CD4-positive, alpha-beta T cell treated with Interleukin-17A for 4 hours (primary cell): ENCODE data around the gene APOLD1.
"Not testable (repeated sequence)": the region's sequence is repeated elsewhere in the genome, so short reads cannot be mapped to it uniquely, and the experiment has no call there.

Source experiments
- DNase-seq: peaks from one replicate; pipeline ENCODE4 v3.0.0-alpha.2; 2020; ENCODE audit warnings: mixed read lengths

APOLD1 gene

GRCh38 chr12:12784911-12785814 is at the start of gene APOLD1:
Gene APOLD1, plus strand, starts transcription at chr12:12785659. Its CDS starts 33 bp downstream, at chr12:12785692.
- no peak for DNase-seq

- peak; percentile 61 for DNase-seq
Measured at GRCh38 chr12:12736759-12737676, 48.4 kb upstream of the APOLD1 start.

- DNase-seq: not testable (repeated sequence)
Measured at GRCh38 chr12:12738152-12738551, 47.3 kb upstream of the APOLD1 start.

GRCh38 chr12:12741660-12742059 is 43.8 kb upstream of the APOLD1 start:
- no peak for DNase-seq

- DNase-seq: no peak
Measured at GRCh38 chr12:12744546-12745305, 40.7 kb upstream of the APOLD1 start.

GRCh38 chr12:12745576-12746211 is 39.8 kb upstream of the APOLD1 start:
- DNase-seq: no peak

- no peak for DNase-seq
Measured at GRCh38 chr12:12747278-12747677, 38.2 kb upstream of the APOLD1 start.

GRCh38 chr12:12748044-12748443 is 37.4 kb upstream of the APOLD1 start:
- DNase-seq: no peak

- DNase-seq: no peak
Measured at GRCh38 chr12:12749433-12749832, 36.0 kb upstream of the APOLD1 start.

GRCh38 chr12:12755923-12756322 is 29.5 kb upstream of the APOLD1 start:
- no peak for DNase-seq

- no peak for DNase-seq
Measured at GRCh38 chr12:12757121-12757520, 28.3 kb upstream of the APOLD1 start.

- no peak for DNase-seq
Measured at GRCh38 chr12:12759234-12759915, 26.1 kb upstream of the APOLD1 start.

- DNase-seq: no peak
Measured at GRCh38 chr12:12764824-12765223, 20.6 kb upstream of the APOLD1 start.

GRCh38 chr12:12770262-12770661 is 15.2 kb upstream of the APOLD1 start:
- DNase-seq: no peak

GRCh38 chr12:12774791-12775190 is 10.7 kb upstream of the APOLD1 start:
- no peak for DNase-seq

GRCh38 chr12:12776261-12776660 is 9.2 kb upstream of the APOLD1 start:
- no peak for DNase-seq

GRCh38 chr12:12777092-12777491 is 8.4 kb upstream of the APOLD1 start:
- DNase-seq: no peak

- DNase-seq: no peak
Measured at GRCh38 chr12:12779007-12779406, 6.5 kb upstream of the APOLD1 start.

GRCh38 chr12:12779529-12779928 is 5.9 kb upstream of the APOLD1 start:
- DNase-seq: no peak

GRCh38 chr12:12784116-12784515 is 1.3 kb upstream of the APOLD1 start:
- no peak for DNase-seq

GRCh38 chr12:12786351-12786705 is 869 bp downstream of the APOLD1 start:
- DNase-seq: no peak
